Measurements from ENCODE around the gene ST3GAL6. TPM values are rescaled to one million over a fixed set of nuclear protein-coding genes. Genes with fewer than 3 reads are reported as not detected.

Gene ST3GAL6
- total and polyA plus RNA-seq, 2 of the 13 experiments (the other 11 are each of a cell fraction or from before 2014, with no cell fraction given): 17.5 to 23.2 TPM

DNA sequence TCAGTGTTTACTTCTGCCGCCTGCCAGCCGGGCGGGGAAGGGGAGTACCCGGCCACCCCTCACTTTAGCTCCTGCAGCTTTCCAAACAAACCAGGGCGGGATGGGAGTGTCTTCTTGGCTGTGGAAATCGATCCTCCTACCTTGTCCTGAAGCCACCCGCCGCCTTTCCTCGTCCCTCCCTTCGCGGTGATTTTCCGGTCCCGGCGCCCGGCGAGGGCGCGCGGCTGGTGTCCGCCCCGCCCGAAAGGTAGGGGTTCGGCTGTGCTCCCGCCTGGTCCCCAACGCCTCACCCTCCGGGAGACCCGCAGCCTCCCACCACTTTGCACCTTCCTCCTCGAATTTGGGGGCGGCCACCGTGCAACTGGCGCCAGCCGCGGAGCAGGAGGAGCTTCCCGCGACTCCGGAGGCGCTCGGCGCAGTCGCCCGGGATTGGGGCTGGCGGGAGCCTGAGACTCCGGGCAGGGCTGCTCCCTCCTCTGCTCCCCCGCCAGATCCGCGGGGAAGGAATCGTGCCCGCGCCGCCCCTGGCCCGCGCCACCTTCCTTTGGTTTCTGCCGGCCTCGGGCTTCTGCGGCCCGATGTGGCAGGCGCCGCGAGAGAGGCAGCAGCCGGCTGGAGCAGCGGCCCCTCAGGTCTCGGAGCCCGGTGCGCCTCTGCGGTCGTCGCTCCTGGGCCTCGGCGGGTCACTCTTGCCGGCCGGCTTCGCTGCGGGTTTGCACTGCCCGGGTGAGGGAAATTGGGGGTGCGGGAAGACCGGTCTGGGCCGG is 30.7 kb upstream of the ST3GAL6 start (continued):
- TF ChIP-seq CREB3 (CRISPR knock-in tag; IDR thresholded peaks at IDR 0.05): no peak
- TF ChIP-seq, protein P1, sequence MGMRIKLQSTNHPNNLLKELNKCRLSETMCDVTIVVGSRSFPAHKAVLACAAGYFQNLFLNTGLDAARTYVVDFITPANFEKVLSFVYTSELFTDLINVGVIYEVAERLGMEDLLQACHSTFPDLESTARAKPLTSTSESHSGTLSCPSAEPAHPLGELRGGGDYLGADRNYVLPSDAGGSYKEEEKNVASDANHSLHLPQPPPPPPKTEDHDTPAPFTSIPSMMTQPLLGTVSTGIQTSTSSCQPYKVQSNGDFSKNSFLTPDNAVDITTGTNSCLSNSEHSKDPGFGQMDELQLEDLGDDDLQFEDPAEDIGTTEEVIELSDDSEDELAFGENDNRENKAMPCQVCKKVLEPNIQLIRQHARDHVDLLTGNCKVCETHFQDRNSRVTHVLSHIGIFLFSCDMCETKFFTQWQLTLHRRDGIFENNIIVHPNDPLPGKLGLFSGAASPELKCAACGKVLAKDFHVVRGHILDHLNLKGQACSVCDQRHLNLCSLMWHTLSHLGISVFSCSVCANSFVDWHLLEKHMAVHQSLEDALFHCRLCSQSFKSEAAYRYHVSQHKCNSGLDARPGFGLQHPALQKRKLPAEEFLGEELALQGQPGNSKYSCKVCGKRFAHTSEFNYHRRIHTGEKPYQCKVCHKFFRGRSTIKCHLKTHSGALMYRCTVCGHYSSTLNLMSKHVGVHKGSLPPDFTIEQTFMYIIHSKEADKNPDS (CRISPR knock-in tag; IDR thresholded peaks at IDR 0.05): no peak
- TF ChIP-seq HNF4G (IDR thresholded peaks at IDR 0.05; ENCODE audit: borderline replicate concordance, low read depth, low read length): no peak
- no peak for TF ChIP-seq HNF4G (CRISPR knock-in tag; IDR thresholded peaks at IDR 0.05; ENCODE audit: borderline replicate concordance, low read depth)
- TF ChIP-seq MIER2 (CRISPR knock-in tag; IDR thresholded peaks at IDR 0.05): no peak
- TF ChIP-seq ADNP (CRISPR knock-in tag; IDR thresholded peaks at IDR 0.05): no peak
- TF ChIP-seq ZNF557 (CRISPR knock-in tag; IDR thresholded peaks at IDR 0.05): no peak
- no peak for TF ChIP-seq ZNF253 (CRISPR knock-in tag; IDR thresholded peaks at IDR 0.05; ENCODE audit: borderline replicate concordance)
- no peak for TF ChIP-seq RORA (CRISPR knock-in tag; IDR thresholded peaks at IDR 0.05)
- TF ChIP-seq, protein P2, sequence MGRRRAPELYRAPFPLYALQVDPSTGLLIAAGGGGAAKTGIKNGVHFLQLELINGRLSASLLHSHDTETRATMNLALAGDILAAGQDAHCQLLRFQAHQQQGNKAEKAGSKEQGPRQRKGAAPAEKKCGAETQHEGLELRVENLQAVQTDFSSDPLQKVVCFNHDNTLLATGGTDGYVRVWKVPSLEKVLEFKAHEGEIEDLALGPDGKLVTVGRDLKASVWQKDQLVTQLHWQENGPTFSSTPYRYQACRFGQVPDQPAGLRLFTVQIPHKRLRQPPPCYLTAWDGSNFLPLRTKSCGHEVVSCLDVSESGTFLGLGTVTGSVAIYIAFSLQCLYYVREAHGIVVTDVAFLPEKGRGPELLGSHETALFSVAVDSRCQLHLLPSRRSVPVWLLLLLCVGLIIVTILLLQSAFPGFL (CRISPR knock-in tag; IDR thresholded peaks at IDR 0.05): no peak
- no peak for TF ChIP-seq ZNF772 (CRISPR knock-in tag; IDR thresholded peaks at IDR 0.05)
- peak; percentile 87 for TF ChIP-seq TAF15 (IDR thresholded peaks at IDR 0.05; ENCODE audit: low read depth, low read length, poor library complexity, severe bottlenecking)
- TF ChIP-seq, protein P3, sequence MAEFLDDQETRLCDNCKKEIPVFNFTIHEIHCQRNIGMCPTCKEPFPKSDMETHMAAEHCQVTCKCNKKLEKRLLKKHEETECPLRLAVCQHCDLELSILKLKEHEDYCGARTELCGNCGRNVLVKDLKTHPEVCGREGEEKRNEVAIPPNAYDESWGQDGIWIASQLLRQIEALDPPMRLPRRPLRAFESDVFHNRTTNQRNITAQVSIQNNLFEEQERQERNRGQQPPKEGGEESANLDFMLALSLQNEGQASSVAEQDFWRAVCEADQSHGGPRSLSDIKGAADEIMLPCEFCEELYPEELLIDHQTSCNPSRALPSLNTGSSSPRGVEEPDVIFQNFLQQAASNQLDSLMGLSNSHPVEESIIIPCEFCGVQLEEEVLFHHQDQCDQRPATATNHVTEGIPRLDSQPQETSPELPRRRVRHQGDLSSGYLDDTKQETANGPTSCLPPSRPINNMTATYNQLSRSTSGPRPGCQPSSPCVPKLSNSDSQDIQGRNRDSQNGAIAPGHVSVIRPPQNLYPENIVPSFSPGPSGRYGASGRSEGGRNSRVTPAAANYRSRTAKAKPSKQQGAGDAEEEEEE (CRISPR knock-in tag; IDR thresholded peaks at IDR 0.05; ENCODE audit: borderline replicate concordance): no peak
- peak; percentile 16 for TF ChIP-seq ZEB1 (IDR thresholded peaks at IDR 0.05; ENCODE audit: insufficient replicate concordance, low read depth)
- no peak for TF ChIP-seq TP53 (CRISPR knock-in tag; conservative IDR thresholded peaks at IDR 0.05)
- TF ChIP-seq CBX1 (IDR thresholded peaks at IDR 0.05; ENCODE audit: low read depth): no peak
- TF ChIP-seq ZNF558 (CRISPR knock-in tag; IDR thresholded peaks at IDR 0.05; ENCODE audit: borderline replicate concordance): no peak; the same call in 1 of the 2 replicates
- TF ChIP-seq TFAP4 (IDR thresholded peaks at IDR 0.05; ENCODE audit: borderline replicate concordance, low read depth): peak; percentile 42; the same call in 1 of the 2 replicates
- peak; percentile 88 for TF ChIP-seq AGO2 (optimal IDR thresholded peaks at IDR 0.05; ENCODE audit: low read depth, low read length)
- peak; percentile 85 for TF ChIP-seq ZNF501 (CRISPR knock-in tag; IDR thresholded peaks at IDR 0.05)
- no peak for TF ChIP-seq SP1 (IDR thresholded peaks at IDR 0.05)
- TF ChIP-seq SP1 (CRISPR knock-in tag; IDR thresholded peaks at IDR 0.05): no peak
- TF ChIP-seq GABPA (IDR thresholded peaks at IDR 0.05; ENCODE audit: low read depth, low read length): no peak
- no peak for TF ChIP-seq GABPA (CRISPR knock-in tag; IDR thresholded peaks at IDR 0.05; ENCODE audit: low read depth)
- no peak for TF ChIP-seq ZNF629 (CRISPR knock-in tag; conservative IDR thresholded peaks at IDR 0.05)
